Psoas muscle (tissue), 8 donors: ENCODE measurements around the gene TIPARP. TPM values are rescaled to one million over a fixed set of nuclear protein-coding genes. Genes with fewer than 3 reads are reported as not detected.

Experiments
- ATAC-seq, 4 donors: fragments of 200-7000 bp; cut with Tn5 transposase; one replicate each; pipeline ENCODE4 v1.9.1; 2020; ENCODE audit warnings: moderate library complexity in 3 of 4, mild to moderate bottlenecking in 2 of 4
- DNase-seq, 2 donors: peaks; one replicate each; pipeline ENCODE4 v3.0.0-alpha.2; 2020
- H3K27ac ChIP-seq: fragments of 200-600 bp; one replicate; pipeline ENCODE4 v1.8.0; 2022
- H3K27me3 ChIP-seq, 3 donors: fragments of 200-600 bp in 1 of 3; one replicate each; pipeline versions ENCODE4 v1.6.1 to v1.8.0; 2013 to 2022; ENCODE audit warnings: low read length in 2 of 3, mild to moderate bottlenecking in 2 of 3, moderate library complexity in 1 of 3; ENCODE audit not compliant: insufficient read depth in 3 of 3
- H3K36me3 ChIP-seq, 2 donors: fragments of 200-600 bp in 1 of 2; one replicate each; pipeline versions ENCODE4 v1.6.1 to v1.8.0; 2013 to 2022; ENCODE audit warnings: low read depth in 1 of 2, mild to moderate bottlenecking in 1 of 2, moderate library complexity in 1 of 2; ENCODE audit not compliant: insufficient read depth in 1 of 2
- H3K4me1 ChIP-seq: fragments of 200-600 bp; one replicate; pipeline ENCODE4 v1.8.0; 2022
- H3K4me3 ChIP-seq: fragments of 200-600 bp; one replicate; pipeline ENCODE4 v1.8.0; 2022; ENCODE audit warnings: mild to moderate bottlenecking
- H3K9me3 ChIP-seq: fragments of 200-600 bp; one replicate; pipeline ENCODE4 v1.8.0; 2022
- CTCF ChIP-seq: fragments of 200-600 bp; IDR thresholded peaks from one replicate; pipeline ENCODE4 v1.8.0; 2022; ENCODE audit warnings: antibody characterized with exemption
- WGBS, 3 donors: extraction: QIAGEN DNeasy Blood & Tissue Kit; methylation state at CpG; one replicate each; pipeline versions ENCODE4 v1.1.6 to v1.1.7; 2013; 5-methylcytosine and 5-hydroxymethylcytosine counted together
- intact Hi-C, 2 donors: fragments of 100-400 bp; cut with DNase I; formaldehyde crosslinking; loops; one replicate each; pipeline versions ENCODE4 v1.11.0 to v1.14.2; 2022
- polyA plus RNA-seq, 3 donors: library from polyadenylated mRNA; stranded (reverse); fragments of 200-250 nt; gene quantifications; one replicate each; pipeline ENCODE4 v1.2.3, GENCODE V29; 2013
- total RNA-seq, 4 donors: library from RNA; stranded (reverse); fragmentation: NEBNext Ultra II Directional in 2 of 4; extraction: Animal tissue kit (Norgen Biotek cat#: 25700) in 2 of 4; gene quantifications; one replicate each; pipeline versions ENCODE4 v1.2.1 to v1.2.4, GENCODE V29; 2021 to 2023
- donor health status: healthy with polysubstance abuse.
- donor health status: DM: no; HTN: no; CAD: no; lungs with moderate emphysema.
- donor health status: Bipolar disorder and iron deficiency.
- donor health status: healthy.
- donor health status: DM: yes; HTN: yes; CAD: no.
- donor health status: DM: no; HTN: no; CAD: no.
- donor health status: DM: no; HTN: no; CAD: no.
- donor health status: DM: yes; HTN: yes; CAD: no.

TIPARP gene
- total and polyA plus RNA-seq, 7 donors = 9.4 to 22.3 (median 15.0) TPM

- ATAC-seq (peak; percentile 39 to 66 (median 50)), DNase-seq (peak in 1 of 2 donors; percentile 43)
- intact Hi-C loops = loop anchor here (5.0 kb wide), 2 partner anchors 39 to 76 kb away; partner anchors contain the start of genes TIPARP (in 2 of the 2) and SSR3 (in 1 of the 2)
- Histone ChIP-seq H3K9me3 (no peaks in the 10 kb centered on the region), H3K27ac (no peak overlapping the region), H3K27me3 (no peaks in the 10 kb centered on the region), H3K36me3 (no peaks in the 10 kb centered on the region), H3K4me1 (peaks cover 23% of the 10 kb centered on the region), H3K4me3 (no peak overlapping the region)
- 40 to 59% (median 46%) methylated on average over 4 of the region's 4 CpGs for WGBS, 3 donors
- no peak for TF ChIP-seq CTCF
Observed at GRCh38 chr3:156633335-156633734, 41.1 kb upstream of the TIPARP start.

- H3K27ac ChIP-seq = no peak overlapping the region
- DNase-seq = no peak
- H3K4me1 ChIP-seq = peaks cover 11% of the 10 kb centered on the region
- no peak overlapping the region for H3K4me3 ChIP-seq
- intact Hi-C loops = no loop called here
- no peaks in the 10 kb centered on the region for H3K9me3 ChIP-seq
- ATAC-seq = no peak
- no peaks in the 10 kb centered on the region for H3K27me3 ChIP-seq
- no peak for TF ChIP-seq CTCF
- no peaks in the 10 kb centered on the region for H3K36me3 ChIP-seq
- WGBS, 3 donors = 73 to 89% (median 89%) methylated on average over 3 of the region's 3 CpGs
Observed at GRCh38 chr3:156635034-156635433, 39.4 kb upstream of the TIPARP start.

GRCh38 chr3:156635973-156636372 is 38.4 kb upstream of the TIPARP start:
- H3K27ac ChIP-seq = no peak overlapping the region
- no peak for ATAC-seq
- H3K4me1 ChIP-seq = peaks cover 2% of the 10 kb centered on the region
- intact Hi-C loops = no loop called here
- no peaks in the 10 kb centered on the region for H3K27me3 ChIP-seq
- TF ChIP-seq CTCF = no peak
- DNase-seq = no peak
- H3K9me3 ChIP-seq = no peaks in the 10 kb centered on the region
- H3K36me3 ChIP-seq = no peaks in the 10 kb centered on the region
- H3K4me3 ChIP-seq = no peak overlapping the region
- 68 to 80% (median 77%) methylated on average over 3 of the region's 3 CpGs for WGBS, 3 donors

GRCh38 chr3:156637480-156638022 is 36.8 kb upstream of the TIPARP start:
- DNase-seq (no peak), ATAC-seq (no peak)
- no peaks in the 10 kb centered on the region for H3K9me3 ChIP-seq
- no peaks in the 10 kb centered on the region for H3K36me3 ChIP-seq
- intact Hi-C loops = no loop called here
- no peak overlapping the region for H3K4me3 ChIP-seq
- peaks cover 9% of the 10 kb centered on the region for H3K4me1 ChIP-seq
- H3K27ac ChIP-seq = no peak overlapping the region
- WGBS, 3 donors = 54 to 61% (median 56%) methylated on average over 3 of the region's 3 CpGs
- no peaks in the 10 kb centered on the region for H3K27me3 ChIP-seq
- TF ChIP-seq CTCF = no peak

GRCh38 chr3:156638271-156638670 is 36.1 kb upstream of the TIPARP start:
- H3K36me3 ChIP-seq = no peaks in the 10 kb centered on the region
- H3K4me3 ChIP-seq = no peak overlapping the region
- no peaks in the 10 kb centered on the region for H3K9me3 ChIP-seq
- H3K27me3 ChIP-seq = no peaks in the 10 kb centered on the region
- no peak for DNase-seq
- no peak for TF ChIP-seq CTCF
- WGBS, 3 donors = 70 to 97% (median 71%) methylated on average over 4 of the region's 4 CpGs
- intact Hi-C loops = no loop called here
- H3K27ac ChIP-seq = no peak overlapping the region
- no peak for ATAC-seq
- H3K4me1 ChIP-seq = peaks cover 17% of the 10 kb centered on the region
